Measurements from ENCODE around the gene KRT40. TPM values are rescaled to one million over a fixed set of nuclear protein-coding genes. Genes with fewer than 3 reads are reported as not detected.

Gene KRT40
- polyA plus RNA-seq, 3 donors: not detected

GRCh38 chr17:40945414-40945813, 38.7 kb downstream of the KRT40 start:
- Mint-ChIP-seq H3K36me3 (no peaks in the 10 kb centered on the region), H3K27me3 (ENCODE audit: low read depth in 3 of 3) (peaks cover 25 to 34% (median 33%) of the 10 kb centered on the region in 3 donors), H3K4me1 (peaks cover 1% of the 10 kb centered on the region), H3K27ac (peak overlapping the region in 1 of 7 donors; percentile 14), H3K4me3 (no peak overlapping the region), H3K9me3 (peaks cover 4 to 7% (median 6%) of the 10 kb centered on the region in 7 donors)
- Histone ChIP-seq H3K27me3 (ENCODE audit: control insufficient read depth in 2 of 2, insufficient read depth in 2 of 2, low read length in 2 of 2) (peaks cover 14 to 23% of the 10 kb centered on the region in 2 donors), H3K4me3 (replicated peaks in 1 of 3; ENCODE audit: low read depth in 2 of 3, low read length in 3 of 3) (no peak overlapping the region), H3K9me3 (replicated peaks in 1 of 2; ENCODE audit: control insufficient read depth in 1 of 2, insufficient read depth in 1 of 2, low read length in 2 of 2) (no peaks in the 10 kb centered on the region), H3K4me1 (ENCODE audit: control insufficient read depth in 1 of 2, insufficient read depth in 2 of 2, low read length in 2 of 2) (no peaks in the 10 kb centered on the region), H3K9ac (ENCODE audit: insufficient read depth, low read length, poor library complexity, severe bottlenecking) (no peak overlapping the region), H2AFZ (ENCODE audit: insufficient read depth, low read depth, low read length, poor library complexity, severe bottlenecking) (no peak overlapping the region), H3K4me2 (replicated peaks; ENCODE audit: extremely low read depth, low read length, poor library complexity, severe bottlenecking) (no peak overlapping the region), H4K20me1 (ENCODE audit: insufficient read depth, low read length) (no peaks in the 10 kb centered on the region), H3K36me3 (replicated peaks in 1 of 2; ENCODE audit: control insufficient read depth in 1 of 2, insufficient read depth in 2 of 2, low read length in 2 of 2) (no peaks in the 10 kb centered on the region), H3K79me2 (ENCODE audit: insufficient read depth, low read length) (no peaks in the 10 kb centered on the region), H3K27ac (ENCODE audit: low read depth in 1 of 2, low read length in 2 of 2) (no peak overlapping the region)
- no peak for DNase-seq
- intact Hi-C loops (cut with micrococcal nuclease): no loop called here
- TF ChIP-seq CTCF (IDR thresholded peaks at IDR 0.05): no peak
- 96% methylated on average over 3 of the region's 6 CpGs for WGBS (ENCODE audit: insufficient coverage)

- Mint-ChIP-seq H3K27ac (no peak overlapping the region), H3K4me3 (no peak overlapping the region), H3K36me3 (no peaks in the 10 kb centered on the region), H3K4me1 (peaks cover 1% of the 10 kb centered on the region), H3K9me3 (peaks cover 4 to 9% (median 6%) of the 10 kb centered on the region in 7 donors), H3K27me3 (ENCODE audit: low read depth in 3 of 3) (peaks cover 18 to 32% (median 28%) of the 10 kb centered on the region in 3 donors)
- Histone ChIP-seq H2AFZ (ENCODE audit: insufficient read depth, low read depth, low read length, poor library complexity, severe bottlenecking) (no peak overlapping the region), H3K9ac (ENCODE audit: insufficient read depth, low read length, poor library complexity, severe bottlenecking) (no peak overlapping the region), H4K20me1 (ENCODE audit: insufficient read depth, low read length) (no peaks in the 10 kb centered on the region), H3K36me3 (replicated peaks in 1 of 2; ENCODE audit: control insufficient read depth in 1 of 2, insufficient read depth in 2 of 2, low read length in 2 of 2) (no peaks in the 10 kb centered on the region), H3K9me3 (replicated peaks in 1 of 2; ENCODE audit: control insufficient read depth in 1 of 2, insufficient read depth in 1 of 2, low read length in 2 of 2) (no peaks in the 10 kb centered on the region), H3K27me3 (ENCODE audit: control insufficient read depth in 2 of 2, insufficient read depth in 2 of 2, low read length in 2 of 2) (peaks cover 12 to 21% of the 10 kb centered on the region in 2 donors), H3K4me3 (replicated peaks in 1 of 3; ENCODE audit: low read depth in 2 of 3, low read length in 3 of 3) (no peak overlapping the region), H3K79me2 (ENCODE audit: insufficient read depth, low read length) (no peaks in the 10 kb centered on the region), H3K4me2 (replicated peaks; ENCODE audit: extremely low read depth, low read length, poor library complexity, severe bottlenecking) (no peak overlapping the region), H3K4me1 (ENCODE audit: control insufficient read depth in 1 of 2, insufficient read depth in 2 of 2, low read length in 2 of 2) (no peaks in the 10 kb centered on the region), H3K27ac (ENCODE audit: low read depth in 1 of 2, low read length in 2 of 2) (no peak overlapping the region)
- no CpG with 5 or more reads among the region's 1 CpG for WGBS (ENCODE audit: insufficient coverage)
- no peak for TF ChIP-seq CTCF (IDR thresholded peaks at IDR 0.05)
- DNase-seq: no peak
- intact Hi-C loops (cut with micrococcal nuclease): no loop called here
Measured at GRCh38 chr17:40944531-40944930, 39.6 kb downstream of the KRT40 start.
